ENCODE data around the gene ADISSP. TPM values are rescaled to one million over a fixed set of nuclear protein-coding genes. Genes with fewer than 3 reads are reported as not detected.
A peak's percentile ranks its signal among the peaks of the same experiment; 100 is the strongest.
"Not testable (repeated sequence)": the region's sequence is repeated elsewhere in the genome, so short reads cannot be mapped to it uniquely, and the experiment has no call there.

Gene ADISSP
- total and polyA plus RNA-seq, 9 of the 15 experiments (the other 6 are each of a cell fraction or from before 2014, with no cell fraction given): 1.4 to 70.6 (median 23.4) TPM

DNA sequence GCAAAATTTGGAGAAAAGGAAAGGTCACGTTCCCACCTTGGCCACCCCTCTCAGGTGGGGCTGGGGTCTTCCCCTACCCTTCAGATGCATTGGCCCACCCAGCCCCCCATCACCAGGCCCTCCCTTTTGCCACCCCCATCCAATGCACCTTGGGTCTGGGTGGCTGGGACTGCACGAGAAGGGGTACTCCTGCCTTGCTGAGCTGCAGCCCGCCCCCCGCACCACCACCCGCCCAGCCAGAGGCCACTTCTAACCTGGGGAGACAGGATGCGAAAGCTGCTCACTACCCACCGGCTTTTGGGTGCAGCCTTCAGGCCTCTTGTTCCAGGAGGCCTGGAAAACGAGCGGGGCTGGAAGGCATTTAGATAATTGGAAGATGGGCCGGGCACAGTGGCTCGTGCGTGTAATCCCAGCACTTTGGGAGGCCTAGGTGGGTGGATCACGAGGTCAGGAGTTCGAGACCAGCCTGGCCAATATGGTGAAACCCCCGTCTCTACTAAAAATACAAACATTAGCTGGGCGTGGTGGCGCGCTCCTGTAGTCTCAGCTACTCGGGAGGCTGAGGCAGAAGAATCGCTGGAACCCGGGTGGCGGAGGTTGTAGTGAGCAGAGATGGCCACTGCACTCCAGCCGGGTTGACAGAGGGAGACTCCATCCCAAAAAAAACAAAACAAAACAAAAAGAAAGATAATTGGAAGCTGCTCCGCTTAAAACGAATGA is 27.3 kb upstream of the ADISSP start:
- ATAC-seq: no peak
- no peak overlapping the region for H3K4me3 ChIP-seq
- CTCF ChIA-PET (ENCODE audit: low intra/inter-chr PET ratio): interaction anchor here (0.9 kb wide), 1 partner anchor 8 kb away, joined by 3 read pairs; the partner anchor contains the start of gene CENPB
- WGBS (ENCODE audit: insufficient coverage, low coverage, missing lambda C conversion rate): 91% methylated on average over 13 of the region's 25 CpGs
- H3K4me1 ChIP-seq (replicated peaks in 1 of 2; ENCODE audit: control insufficient read depth in 2 of 2, insufficient read depth in 2 of 2, low read length in 2 of 2): peaks cover 14 to 32% of the 10 kb centered on the region in 2 experiments; a peak in 4 of 5 replicates
- no peaks in the 10 kb centered on the region for H3K9me3 ChIP-seq (replicated peaks; ENCODE audit: control insufficient read depth, insufficient read depth, low read depth, low read length)
- H3K79me2 ChIP-seq (ENCODE audit: control insufficient read depth, insufficient read depth, low read length): peaks cover 12% of the 10 kb centered on the region; the same call in 2 of the 3 replicates
- POLR2A ChIA-PET: interaction anchor here (1.1 kb wide), 1 partner anchor 10 kb away, joined by 3 read pairs; no protein-coding TSS in a partner anchor
- H3K9ac ChIP-seq (ENCODE audit: insufficient read depth in 1 of 2, low read depth in 2 of 2, low read length in 2 of 2): peak overlapping the region in 1 of 2 experiments; percentile 69; a peak in 2 of 4 replicates
- H3K27ac ChIP-seq (ENCODE audit: extremely low read depth, low read depth, low read length): 0 out of 3 replicates have a peak overlapping the region, but pooled peaks have one; percentile 73
- peaks cover 12% of the 10 kb centered on the region; the same call in 2 of the 3 replicates for H3K36me3 ChIP-seq (ENCODE audit: control insufficient read depth, insufficient read depth, low read length)
- no TSS peak for BruUV-seq (replicated peaks)
- no peaks in the 10 kb centered on the region for H4K20me1 ChIP-seq (replicated peaks; ENCODE audit: control insufficient read depth, insufficient read depth, low read length)
- peak overlapping the region; percentile 81 for H3K4me2 ChIP-seq (ENCODE audit: insufficient read depth, low read length)
- no peaks in the 10 kb centered on the region for H3K9me1 ChIP-seq (ENCODE audit: control insufficient read depth, insufficient read depth, low read length)
- in situ Hi-C loops (cut with MboI) (no loop called here), intact Hi-C loops (cut with micrococcal nuclease) (no loop called here)
- no peak for FAIRE-seq
- 0 out of 2 replicates have a peak, but pooled peaks have one; percentile 25 for TF ChIP-seq ATF6 (CRISPR knock-in tag; IDR thresholded peaks at IDR 0.05)
- TF ChIP-seq, protein P1, sequence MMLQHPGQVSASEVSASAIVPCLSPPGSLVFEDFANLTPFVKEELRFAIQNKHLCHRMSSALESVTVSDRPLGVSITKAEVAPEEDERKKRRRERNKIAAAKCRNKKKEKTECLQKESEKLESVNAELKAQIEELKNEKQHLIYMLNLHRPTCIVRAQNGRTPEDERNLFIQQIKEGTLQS (IDR thresholded peaks at IDR 0.05): no peak
- TF ChIP-seq, protein P1 (CRISPR knock-in tag; conservative IDR thresholded peaks at IDR 0.05): no peak
- TF ChIP-seq ZBTB33 (CRISPR knock-in tag; IDR thresholded peaks at IDR 0.05): 0 out of 2 replicates have a peak, but pooled peaks have one; percentile 4
- peak overlapping the region; percentile 94; the same call in 1 of the 2 replicates for H2AFZ ChIP-seq (ENCODE audit: low read depth, low read length)
- no peak for DNase-seq (ENCODE audit: extremely low read depth in 1 of 4, low spot score in 3 of 4)
- H3K27me3 ChIP-seq (ENCODE audit: control insufficient read depth in 2 of 2, insufficient read depth in 2 of 2, low read length in 2 of 2): no peaks in the 10 kb centered on the region

- POLR2A ChIA-PET; H3K9me1 ChIP-seq (ENCODE audit: control insufficient read depth, insufficient read depth, low read length); intact Hi-C loops (cut with micrococcal nuclease); H2AFZ ChIP-seq (ENCODE audit: low read depth, low read length); H3K9me3 ChIP-seq (replicated peaks; ENCODE audit: control insufficient read depth, insufficient read depth, low read depth, low read length); CTCF ChIA-PET (ENCODE audit: low intra/inter-chr PET ratio); H3K36me3 ChIP-seq (ENCODE audit: control insufficient read depth, insufficient read depth, low read length); H3K9ac ChIP-seq (ENCODE audit: insufficient read depth in 1 of 2, low read depth in 2 of 2, low read length in 2 of 2); H3K27ac ChIP-seq (ENCODE audit: extremely low read depth, low read depth, low read length); H3K4me2 ChIP-seq (ENCODE audit: insufficient read depth, low read length); H3K27me3 ChIP-seq (ENCODE audit: control insufficient read depth in 2 of 2, insufficient read depth in 2 of 2, low read length in 2 of 2); in situ Hi-C loops (cut with MboI); H3K4me3 ChIP-seq; ATAC-seq; BruUV-seq (replicated peaks); FAIRE-seq; DNase-seq (ENCODE audit: extremely low read depth in 1 of 4, low spot score in 3 of 4); H4K20me1 ChIP-seq (replicated peaks; ENCODE audit: control insufficient read depth, insufficient read depth, low read length): not testable (repeated sequence)
- peaks cover 14 to 32% of the 10 kb centered on the region in 2 experiments; a peak in 4 of 5 replicates for H3K4me1 ChIP-seq (replicated peaks in 1 of 2; ENCODE audit: control insufficient read depth in 2 of 2, insufficient read depth in 2 of 2, low read length in 2 of 2)
- 100% methylated on average over 1 of the region's 3 CpGs for WGBS (ENCODE audit: insufficient coverage, low coverage, missing lambda C conversion rate)
- peaks cover 12% of the 10 kb centered on the region; the same call in 2 of the 3 replicates for H3K79me2 ChIP-seq (ENCODE audit: control insufficient read depth, insufficient read depth, low read length)
Observed at GRCh38 chr20:3794168-3794567, 26.6 kb upstream of the ADISSP start.

All from K562 (cell line).